Measurements from ENCODE around the gene C2CD2. TPM values are rescaled to one million over a fixed set of nuclear protein-coding genes. Genes with fewer than 3 reads are reported as not detected.

Gene C2CD2
- total and polyA plus RNA-seq, 12 donors, result 175 to 439 (median 284) TPM

DNA sequence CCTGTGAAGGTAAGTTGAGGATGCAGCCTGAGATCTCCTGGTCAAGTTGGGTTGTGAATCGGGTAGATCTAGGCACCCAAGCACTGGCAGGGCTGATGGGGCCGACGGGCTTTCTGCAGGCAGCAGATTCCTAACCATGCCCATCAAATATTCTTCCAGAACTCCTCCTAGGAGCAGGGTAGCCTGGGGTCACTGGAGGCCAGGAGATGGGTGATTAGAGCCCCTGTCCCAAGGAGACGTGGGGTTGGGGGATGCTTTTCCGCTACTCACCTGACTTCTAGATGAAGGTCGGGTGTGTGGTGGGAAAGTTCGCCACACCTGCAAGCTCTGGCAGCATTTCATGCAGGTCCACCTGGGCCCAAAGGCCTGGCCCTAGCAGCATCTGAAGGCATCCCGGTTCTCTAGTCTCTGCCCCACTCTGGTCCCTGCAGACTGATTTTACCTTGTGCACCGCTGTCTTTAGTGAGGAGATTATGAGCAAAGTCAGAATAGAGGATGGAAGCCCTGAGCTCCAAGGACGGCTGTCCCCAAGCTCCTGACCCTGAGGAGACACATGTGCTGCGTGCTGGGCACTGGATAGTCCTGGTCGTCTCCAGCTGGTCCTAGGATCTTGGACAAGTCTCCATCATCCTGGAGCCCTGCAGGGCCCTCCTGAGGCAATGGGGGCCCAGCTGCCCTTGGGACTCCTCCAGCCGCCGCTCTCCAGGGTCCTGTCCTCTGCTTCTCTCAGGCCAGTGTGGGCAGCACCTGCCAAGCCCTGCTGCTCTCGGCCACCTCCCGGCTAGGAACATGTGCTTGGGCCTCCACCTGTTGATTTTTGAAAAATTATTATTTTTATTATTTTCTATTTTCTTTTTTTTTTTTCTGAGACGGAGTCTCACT is 21.8 kb upstream of the C2CD2 start:
- DNase-seq, result peak in 2 of 7 donors; percentile 12 to 41
- TF ChIP-seq, protein P1, sequence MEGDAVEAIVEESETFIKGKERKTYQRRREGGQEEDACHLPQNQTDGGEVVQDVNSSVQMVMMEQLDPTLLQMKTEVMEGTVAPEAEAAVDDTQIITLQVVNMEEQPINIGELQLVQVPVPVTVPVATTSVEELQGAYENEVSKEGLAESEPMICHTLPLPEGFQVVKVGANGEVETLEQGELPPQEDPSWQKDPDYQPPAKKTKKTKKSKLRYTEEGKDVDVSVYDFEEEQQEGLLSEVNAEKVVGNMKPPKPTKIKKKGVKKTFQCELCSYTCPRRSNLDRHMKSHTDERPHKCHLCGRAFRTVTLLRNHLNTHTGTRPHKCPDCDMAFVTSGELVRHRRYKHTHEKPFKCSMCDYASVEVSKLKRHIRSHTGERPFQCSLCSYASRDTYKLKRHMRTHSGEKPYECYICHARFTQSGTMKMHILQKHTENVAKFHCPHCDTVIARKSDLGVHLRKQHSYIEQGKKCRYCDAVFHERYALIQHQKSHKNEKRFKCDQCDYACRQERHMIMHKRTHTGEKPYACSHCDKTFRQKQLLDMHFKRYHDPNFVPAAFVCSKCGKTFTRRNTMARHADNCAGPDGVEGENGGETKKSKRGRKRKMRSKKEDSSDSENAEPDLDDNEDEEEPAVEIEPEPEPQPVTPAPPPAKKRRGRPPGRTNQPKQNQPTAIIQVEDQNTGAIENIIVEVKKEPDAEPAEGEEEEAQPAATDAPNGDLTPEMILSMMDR (IDR thresholded peaks at IDR 0.05), result no peak
- Histone ChIP-seq H3K27me3 (no peaks in the 10 kb centered on the region), H3K9me3 (replicated peaks in 1 of 3) (no peaks in the 10 kb centered on the region), H3K4me1 (replicated peaks in 1 of 2) (peaks cover 5 to 8% of the 10 kb centered on the region in 2 donors), H3K36me3 (replicated peaks in 1 of 2) (no peaks in the 10 kb centered on the region), H3K4me3 (no peak overlapping the region), H3K27ac (no peak overlapping the region)
- 91 to 96% (median 93%) methylated on average over 11 to 17 of the region's 17 CpGs for WGBS, 4 donors
- intact Hi-C loops (cut with DNase I), result no loop called here

GRCh38 chr21:41974752-41975053 is 20.9 kb upstream of the C2CD2 start:
- TF ChIP-seq, protein P1 (IDR thresholded peaks at IDR 0.05), result no peak
- no peak for TF ChIP-seq POLR2A (IDR thresholded peaks at IDR 0.05)
- 83 to 94% (median 88%) methylated on average over 4 of the region's 4 CpGs for WGBS, 4 donors
- intact Hi-C loops (cut with DNase I), result no loop called here
- peak in 2 of 7 donors; percentile 11 to 35 for DNase-seq
- Histone ChIP-seq H3K4me3 (no peak overlapping the region), H3K27ac (no peak overlapping the region), H3K4me1 (replicated peaks in 1 of 2) (peaks cover 9 to 11% of the 10 kb centered on the region in 2 donors), H3K36me3 (replicated peaks in 1 of 2) (no peaks in the 10 kb centered on the region), H3K9me3 (replicated peaks in 1 of 3) (no peaks in the 10 kb centered on the region), H3K27me3 (no peaks in the 10 kb centered on the region)

DNA sequence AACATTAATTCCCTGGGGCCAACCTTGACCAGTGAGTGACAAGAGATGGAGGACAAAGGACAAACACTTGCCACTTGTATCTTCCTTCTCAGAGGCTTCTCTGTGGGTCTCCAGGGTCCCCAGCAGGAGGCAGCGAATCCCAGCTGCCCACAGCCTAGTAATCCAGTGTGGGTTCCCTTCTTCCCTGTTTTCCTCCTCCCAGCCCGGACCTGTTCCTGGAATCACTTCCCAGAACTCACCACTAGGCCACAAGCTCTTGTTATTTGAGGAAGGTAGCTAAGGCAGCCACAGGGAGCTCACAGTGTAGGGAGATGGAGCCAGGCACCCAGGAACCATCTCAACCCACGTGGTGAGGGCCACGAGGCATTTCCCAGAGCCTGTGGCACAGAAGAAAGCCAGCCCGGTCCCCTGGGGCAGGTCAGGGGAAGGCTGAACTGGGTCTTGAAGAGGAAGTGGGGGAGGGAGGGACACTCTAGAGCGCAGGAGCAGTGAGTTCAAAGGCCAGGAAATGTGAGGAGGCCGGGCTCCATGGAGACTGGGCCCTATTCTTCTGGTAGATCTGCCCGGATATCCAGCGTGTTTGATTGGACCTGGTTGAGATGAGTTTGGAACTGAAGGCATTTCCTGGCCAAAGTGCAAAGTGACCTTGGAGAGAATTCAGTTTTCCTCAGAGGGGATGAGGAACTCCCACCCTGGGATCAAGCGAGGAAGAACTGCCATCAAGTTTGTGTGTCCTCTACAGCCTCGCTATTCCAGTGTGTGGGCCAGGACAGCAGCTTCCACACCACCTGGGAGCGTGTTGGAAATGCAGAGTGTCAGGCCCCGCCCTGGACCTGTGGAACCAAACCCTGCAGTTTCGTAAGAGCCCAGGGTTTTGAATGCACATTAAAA is 20.3 kb upstream of the C2CD2 start:
- DNase-seq, result peak in 4 of 7 donors; percentile 24 to 72 (median 52)
- H3K9me3 ChIP-seq (replicated peaks in 1 of 3), result no peaks in the 10 kb centered on the region
- TF ChIP-seq POLR2A (IDR thresholded peaks at IDR 0.05), result no peak
- TF ChIP-seq, protein P1 (IDR thresholded peaks at IDR 0.05), result no peak
- intact Hi-C loops (cut with DNase I), result no loop called here
- H3K27ac ChIP-seq, result peak overlapping the region in 1 of 5 donors; percentile 11
- no peak overlapping the region for H3K4me3 ChIP-seq
- 70 to 76% (median 73%) methylated on average over 14 of the region's 14 CpGs for WGBS, 4 donors
- no peaks in the 10 kb centered on the region for H3K27me3 ChIP-seq
- peaks cover 9 to 11% of the 10 kb centered on the region in 2 donors for H3K4me1 ChIP-seq (replicated peaks in 1 of 2)
- no peaks in the 10 kb centered on the region for H3K36me3 ChIP-seq (replicated peaks in 1 of 2)

DNA sequence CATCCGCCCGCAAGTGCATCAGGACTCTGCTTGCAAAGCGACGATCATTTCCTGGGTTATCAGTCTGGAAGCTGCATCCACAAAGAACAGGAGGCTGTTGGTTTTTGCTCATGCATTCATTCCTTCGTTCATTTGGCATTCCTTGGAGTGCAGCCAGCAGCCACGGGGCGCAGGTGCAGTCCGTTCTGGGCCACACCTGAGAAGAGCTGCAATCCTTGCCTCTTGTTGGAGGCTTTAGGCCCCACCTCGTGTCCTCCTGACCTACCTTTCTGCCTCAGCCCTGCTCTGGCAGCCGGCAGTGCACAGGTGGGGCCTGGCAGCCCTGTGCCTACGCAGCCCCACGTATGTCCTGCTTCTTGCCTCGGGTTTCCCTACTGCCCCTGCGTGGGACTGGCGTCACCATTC is 19.6 kb upstream of the C2CD2 start:
- DNase-seq, result peak in 2 of 7 donors; percentile 16 to 31
- TF ChIP-seq, protein P1 (IDR thresholded peaks at IDR 0.05), result no peak
- intact Hi-C loops (cut with DNase I), result no loop called here
- 91 to 97% (median 93%) methylated on average over 12 to 15 of the region's 15 CpGs for WGBS, 4 donors
- Histone ChIP-seq H3K27me3 (no peaks in the 10 kb centered on the region), H3K9me3 (replicated peaks in 1 of 3) (no peaks in the 10 kb centered on the region), H3K4me3 (no peak overlapping the region), H3K27ac (no peak overlapping the region), H3K4me1 (replicated peaks in 1 of 2) (peaks cover 9 to 11% of the 10 kb centered on the region in 2 donors), H3K36me3 (replicated peaks in 1 of 2) (no peaks in the 10 kb centered on the region)

Measured in adrenal gland (tissue), 12 donors.